ENCODE data around the gene BST2. TPM values are rescaled to one million over a fixed set of nuclear protein-coding genes. Genes with fewer than 3 reads are reported as not detected.

The BST2 gene
- total and polyA plus RNA-seq, 10 of the 15 experiments (the other 5 are each of a cell fraction or from before 2014, with no cell fraction given): 16.6 to 372 (median 264) TPM

DNA sequence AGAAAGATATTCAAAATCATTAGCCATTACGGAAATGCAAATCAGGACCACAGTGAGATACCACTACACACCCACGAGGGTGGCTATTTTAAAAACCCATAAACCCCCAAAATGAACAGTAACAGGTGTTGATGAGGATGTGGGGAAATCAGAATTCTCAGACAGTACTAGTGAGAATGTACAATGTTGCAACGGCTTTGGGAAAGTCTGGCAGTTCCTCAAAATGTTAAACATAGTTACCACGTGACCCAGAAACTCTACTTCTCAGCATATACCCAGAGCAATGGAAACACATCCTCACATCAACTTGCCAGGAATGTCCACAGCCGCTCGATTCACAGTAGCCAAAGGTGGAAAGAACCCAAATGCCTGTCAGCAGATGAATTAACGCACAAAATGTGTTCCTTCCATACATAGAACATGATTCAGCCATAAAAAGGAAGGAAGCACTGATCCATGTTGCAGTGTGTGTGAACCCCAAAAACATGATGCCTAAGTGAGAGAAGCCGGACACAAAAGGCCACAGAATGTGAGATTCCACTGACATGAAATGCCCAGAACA is 35.3 kb downstream of the BST2 start (continued):
- TF ChIP-seq, protein P1, sequence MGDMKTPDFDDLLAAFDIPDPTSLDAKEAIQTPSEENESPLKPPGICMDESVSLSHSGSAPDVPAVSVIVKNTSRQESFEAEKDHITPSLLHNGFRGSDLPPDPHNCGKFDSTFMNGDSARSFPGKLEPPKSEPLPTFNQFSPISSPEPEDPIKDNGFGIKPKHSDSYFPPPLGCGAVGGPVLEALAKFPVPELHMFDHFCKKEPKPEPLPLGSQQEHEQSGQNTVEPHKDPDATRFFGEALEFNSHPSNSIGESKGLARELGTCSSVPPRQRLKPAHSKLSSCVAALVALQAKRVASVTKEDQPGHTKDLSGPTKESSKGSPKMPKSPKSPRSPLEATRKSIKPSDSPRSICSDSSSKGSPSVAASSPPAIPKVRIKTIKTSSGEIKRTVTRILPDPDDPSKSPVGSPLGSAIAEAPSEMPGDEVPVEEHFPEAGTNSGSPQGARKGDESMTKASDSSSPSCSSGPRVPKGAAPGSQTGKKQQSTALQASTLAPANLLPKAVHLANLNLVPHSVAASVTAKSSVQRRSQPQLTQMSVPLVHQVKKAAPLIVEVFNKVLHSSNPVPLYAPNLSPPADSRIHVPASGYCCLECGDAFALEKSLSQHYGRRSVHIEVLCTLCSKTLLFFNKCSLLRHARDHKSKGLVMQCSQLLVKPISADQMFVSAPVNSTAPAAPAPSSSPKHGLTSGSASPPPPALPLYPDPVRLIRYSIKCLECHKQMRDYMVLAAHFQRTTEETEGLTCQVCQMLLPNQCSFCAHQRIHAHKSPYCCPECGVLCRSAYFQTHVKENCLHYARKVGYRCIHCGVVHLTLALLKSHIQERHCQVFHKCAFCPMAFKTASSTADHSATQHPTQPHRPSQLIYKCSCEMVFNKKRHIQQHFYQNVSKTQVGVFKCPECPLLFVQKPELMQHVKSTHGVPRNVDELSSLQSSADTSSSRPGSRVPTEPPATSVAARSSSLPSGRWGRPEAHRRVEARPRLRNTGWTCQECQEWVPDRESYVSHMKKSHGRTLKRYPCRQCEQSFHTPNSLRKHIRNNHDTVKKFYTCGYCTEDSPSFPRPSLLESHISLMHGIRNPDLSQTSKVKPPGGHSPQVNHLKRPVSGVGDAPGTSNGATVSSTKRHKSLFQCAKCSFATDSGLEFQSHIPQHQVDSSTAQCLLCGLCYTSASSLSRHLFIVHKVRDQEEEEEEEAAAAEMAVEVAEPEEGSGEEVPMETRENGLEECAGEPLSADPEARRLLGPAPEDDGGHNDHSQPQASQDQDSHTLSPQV (IDR thresholded peaks at IDR 0.05): no peak
- TF ChIP-seq SMAD1 (IDR thresholded peaks at IDR 0.05; ENCODE audit: low read depth, partially characterized antibody) (no peak), ZZZ3 (IDR thresholded peaks at IDR 0.05; ENCODE audit: control insufficient read depth, insufficient read length, low read depth) (no peak), ZNF384 (IDR thresholded peaks at IDR 0.05; ENCODE audit: borderline replicate concordance, low read depth, low read length) (peak; percentile 90), RBBP5 (conservative IDR thresholded peaks at IDR 0.05) (no peak), SIX5 (IDR thresholded peaks at IDR 0.05; ENCODE audit: low read depth, low read length, severe bottlenecking) (no peak), SREBF1 (IDR thresholded peaks at IDR 0.05; ENCODE audit: low read length) (no peak), ZBED1 (IDR thresholded peaks at IDR 0.05; ENCODE audit: borderline replicate concordance) (peak; percentile 46; the same call in 1 of the 2 replicates), EGR1 (IDR thresholded peaks at IDR 0.05; ENCODE audit: borderline replicate concordance in 1 of 2, low read depth in 2 of 2, low read length in 2 of 2) (0 out of 3 replicates have a peak, but pooled peaks of 1 of the 2 experiments have one; percentile 40), SRF (IDR thresholded peaks at IDR 0.05; ENCODE audit: low read depth in 2 of 2, low read length in 2 of 2) (no peak), IRF4 (IDR thresholded peaks at IDR 0.05; ENCODE audit: low read depth, low read length) (peak; percentile 24; the same call in 1 of the 2 replicates)
- TF ChIP-seq, protein P2, sequence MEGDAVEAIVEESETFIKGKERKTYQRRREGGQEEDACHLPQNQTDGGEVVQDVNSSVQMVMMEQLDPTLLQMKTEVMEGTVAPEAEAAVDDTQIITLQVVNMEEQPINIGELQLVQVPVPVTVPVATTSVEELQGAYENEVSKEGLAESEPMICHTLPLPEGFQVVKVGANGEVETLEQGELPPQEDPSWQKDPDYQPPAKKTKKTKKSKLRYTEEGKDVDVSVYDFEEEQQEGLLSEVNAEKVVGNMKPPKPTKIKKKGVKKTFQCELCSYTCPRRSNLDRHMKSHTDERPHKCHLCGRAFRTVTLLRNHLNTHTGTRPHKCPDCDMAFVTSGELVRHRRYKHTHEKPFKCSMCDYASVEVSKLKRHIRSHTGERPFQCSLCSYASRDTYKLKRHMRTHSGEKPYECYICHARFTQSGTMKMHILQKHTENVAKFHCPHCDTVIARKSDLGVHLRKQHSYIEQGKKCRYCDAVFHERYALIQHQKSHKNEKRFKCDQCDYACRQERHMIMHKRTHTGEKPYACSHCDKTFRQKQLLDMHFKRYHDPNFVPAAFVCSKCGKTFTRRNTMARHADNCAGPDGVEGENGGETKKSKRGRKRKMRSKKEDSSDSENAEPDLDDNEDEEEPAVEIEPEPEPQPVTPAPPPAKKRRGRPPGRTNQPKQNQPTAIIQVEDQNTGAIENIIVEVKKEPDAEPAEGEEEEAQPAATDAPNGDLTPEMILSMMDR (IDR thresholded peaks at IDR 0.05 in 2 of 3, conservative IDR thresholded peaks at IDR 0.05 in 1 of 3; ENCODE audit: control insufficient read depth in 2 of 3, extremely low read depth in 1 of 3, insufficient read depth in 1 of 3, low read depth in 3 of 3, low read length in 3 of 3): no peak
- TF ChIP-seq, protein P3, sequence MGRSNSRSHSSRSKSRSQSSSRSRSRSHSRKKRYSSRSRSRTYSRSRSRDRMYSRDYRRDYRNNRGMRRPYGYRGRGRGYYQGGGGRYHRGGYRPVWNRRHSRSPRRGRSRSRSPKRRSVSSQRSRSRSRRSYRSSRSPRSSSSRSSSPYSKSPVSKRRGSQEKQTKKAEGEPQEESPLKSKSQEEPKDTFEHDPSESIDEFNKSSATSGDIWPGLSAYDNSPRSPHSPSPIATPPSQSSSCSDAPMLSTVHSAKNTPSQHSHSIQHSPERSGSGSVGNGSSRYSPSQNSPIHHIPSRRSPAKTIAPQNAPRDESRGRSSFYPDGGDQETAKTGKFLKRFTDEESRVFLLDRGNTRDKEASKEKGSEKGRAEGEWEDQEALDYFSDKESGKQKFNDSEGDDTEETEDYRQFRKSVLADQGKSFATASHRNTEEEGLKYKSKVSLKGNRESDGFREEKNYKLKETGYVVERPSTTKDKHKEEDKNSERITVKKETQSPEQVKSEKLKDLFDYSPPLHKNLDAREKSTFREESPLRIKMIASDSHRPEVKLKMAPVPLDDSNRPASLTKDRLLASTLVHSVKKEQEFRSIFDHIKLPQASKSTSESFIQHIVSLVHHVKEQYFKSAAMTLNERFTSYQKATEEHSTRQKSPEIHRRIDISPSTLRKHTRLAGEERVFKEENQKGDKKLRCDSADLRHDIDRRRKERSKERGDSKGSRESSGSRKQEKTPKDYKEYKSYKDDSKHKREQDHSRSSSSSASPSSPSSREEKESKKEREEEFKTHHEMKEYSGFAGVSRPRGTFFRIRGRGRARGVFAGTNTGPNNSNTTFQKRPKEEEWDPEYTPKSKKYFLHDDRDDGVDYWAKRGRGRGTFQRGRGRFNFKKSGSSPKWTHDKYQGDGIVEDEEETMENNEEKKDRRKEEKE (IDR thresholded peaks at IDR 0.05): no peak
- TF ChIP-seq, protein P4, sequence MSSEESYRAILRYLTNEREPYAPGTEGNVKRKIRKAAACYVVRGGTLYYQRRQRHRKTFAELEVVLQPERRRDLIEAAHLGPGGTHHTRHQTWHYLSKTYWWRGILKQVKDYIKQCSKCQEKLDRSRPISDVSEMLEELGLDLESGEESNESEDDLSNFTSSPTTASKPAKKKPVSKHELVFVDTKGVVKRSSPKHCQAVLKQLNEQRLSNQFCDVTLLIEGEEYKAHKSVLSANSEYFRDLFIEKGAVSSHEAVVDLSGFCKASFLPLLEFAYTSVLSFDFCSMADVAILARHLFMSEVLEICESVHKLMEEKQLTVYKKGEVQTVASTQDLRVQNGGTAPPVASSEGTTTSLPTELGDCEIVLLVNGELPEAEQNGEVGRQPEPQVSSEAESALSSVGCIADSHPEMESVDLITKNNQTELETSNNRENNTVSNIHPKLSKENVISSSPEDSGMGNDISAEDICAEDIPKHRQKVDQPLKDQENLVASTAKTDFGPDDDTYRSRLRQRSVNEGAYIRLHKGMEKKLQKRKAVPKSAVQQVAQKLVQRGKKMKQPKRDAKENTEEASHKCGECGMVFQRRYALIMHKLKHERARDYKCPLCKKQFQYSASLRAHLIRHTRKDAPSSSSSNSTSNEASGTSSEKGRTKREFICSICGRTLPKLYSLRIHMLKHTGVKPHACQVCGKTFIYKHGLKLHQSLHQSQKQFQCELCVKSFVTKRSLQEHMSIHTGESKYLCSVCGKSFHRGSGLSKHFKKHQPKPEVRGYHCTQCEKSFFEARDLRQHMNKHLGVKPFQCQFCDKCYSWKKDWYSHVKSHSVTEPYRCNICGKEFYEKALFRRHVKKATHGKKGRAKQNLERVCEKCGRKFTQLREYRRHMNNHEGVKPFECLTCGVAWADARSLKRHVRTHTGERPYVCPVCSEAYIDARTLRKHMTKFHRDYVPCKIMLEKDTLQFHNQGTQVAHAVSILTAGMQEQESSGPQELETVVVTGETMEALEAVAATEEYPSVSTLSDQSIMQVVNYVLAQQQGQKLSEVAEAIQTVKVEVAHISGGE (CRISPR knock-in tag; IDR thresholded peaks at IDR 0.05): no peak
